ENCODE results near the gene ITPKB.
A peak's percentile ranks its signal among the peaks of the same experiment; 100 is the strongest.

The ITPKB gene

GRCh38 chr1:226733876-226734275, 5.2 kb downstream of the ITPKB start:
- TF ChIP-seq EZH2 (IDR thresholded peaks at IDR 0.05; ENCODE audit: borderline replicate concordance, low read depth, low read length, severe bottlenecking), result no peak
- TF ChIP-seq CTCF (IDR thresholded peaks at IDR 0.05; ENCODE audit: borderline replicate concordance, extremely low read depth, low read length, poor library complexity, severe bottlenecking), result no peak
- no peaks in the 10 kb centered on the region for H3K27me3 ChIP-seq (ENCODE audit: insufficient read depth, low read length, poor library complexity)
- peaks cover 47% of the 10 kb centered on the region for H4K20me1 ChIP-seq (ENCODE audit: insufficient read depth, low read length)
- 0 out of 2 replicates have a peak overlapping the region, but pooled peaks have one; percentile 6 for H3K9ac ChIP-seq (ENCODE audit: low read depth, low read length)
- peaks cover 65% of the 10 kb centered on the region for H3K36me3 ChIP-seq (ENCODE audit: insufficient read depth, low read length)
- 0 out of 4 replicates have a peak overlapping the region, but pooled peaks of 1 of the 2 experiments have one; percentile 5 for H3K4me3 ChIP-seq (ENCODE audit: low read depth in 1 of 2, low read length in 2 of 2)
- no peak for ATAC-seq (ENCODE audit: insufficient read depth, low read depth)
- peaks cover 100% of the 10 kb centered on the region for H3K79me2 ChIP-seq (ENCODE audit: insufficient read depth, low read length)
- H3K4me1 ChIP-seq (ENCODE audit: insufficient read depth, low read length), result peaks cover 64% of the 10 kb centered on the region
- H3K9me3 ChIP-seq (ENCODE audit: insufficient read depth, low read length, severe bottlenecking), result no peaks in the 10 kb centered on the region
- no peak overlapping the region for H3K27ac ChIP-seq (ENCODE audit: low read length)
- no peak overlapping the region for H2AFZ ChIP-seq (ENCODE audit: low read depth, low read length)
- peak overlapping the region; percentile 53 for H3K4me2 ChIP-seq (ENCODE audit: insufficient read depth, low read length)
- no peak for DNase-seq

- no peak for TF ChIP-seq CTCF (IDR thresholded peaks at IDR 0.05; ENCODE audit: borderline replicate concordance, extremely low read depth, low read length, poor library complexity, severe bottlenecking)
- no peak for TF ChIP-seq EZH2 (IDR thresholded peaks at IDR 0.05; ENCODE audit: borderline replicate concordance, low read depth, low read length, severe bottlenecking)
- Histone ChIP-seq H3K4me1 (ENCODE audit: insufficient read depth, low read length) (peaks cover 68% of the 10 kb centered on the region), H3K9me3 (ENCODE audit: insufficient read depth, low read length, severe bottlenecking) (no peaks in the 10 kb centered on the region), H3K27ac (ENCODE audit: low read length) (no peak overlapping the region), H3K79me2 (ENCODE audit: insufficient read depth, low read length) (peaks cover 100% of the 10 kb centered on the region), H3K36me3 (ENCODE audit: insufficient read depth, low read length) (peaks cover 71% of the 10 kb centered on the region), H3K4me2 (ENCODE audit: insufficient read depth, low read length) (peak overlapping the region; percentile 53), H3K27me3 (ENCODE audit: insufficient read depth, low read length, poor library complexity) (no peaks in the 10 kb centered on the region), H2AFZ (ENCODE audit: low read depth, low read length) (no peak overlapping the region), H4K20me1 (ENCODE audit: insufficient read depth, low read length) (peaks cover 53% of the 10 kb centered on the region), H3K4me3 (ENCODE audit: low read depth in 1 of 2, low read length in 2 of 2) (peak overlapping the region in 1 of 2 experiments; percentile 30; a peak in 1 of 4 replicates), H3K9ac (ENCODE audit: low read depth, low read length) (0 out of 2 replicates have a peak overlapping the region, but pooled peaks have one; percentile 6)
- DNase-seq, result no peak
- ATAC-seq (ENCODE audit: insufficient read depth, low read depth), result no peak
Observed at GRCh38 chr1:226733304-226733703, 5.8 kb downstream of the ITPKB start.

- Histone ChIP-seq H3K9me3 (ENCODE audit: insufficient read depth, low read length, severe bottlenecking) (no peaks in the 10 kb centered on the region), H3K27ac (ENCODE audit: low read length) (peak overlapping the region; percentile 45; the same call in 1 of the 2 replicates), H2AFZ (ENCODE audit: low read depth, low read length) (no peak overlapping the region), H3K4me2 (ENCODE audit: insufficient read depth, low read length) (peak overlapping the region; percentile 53), H3K4me1 (ENCODE audit: insufficient read depth, low read length) (peaks cover 68% of the 10 kb centered on the region), H3K9ac (ENCODE audit: low read depth, low read length) (0 out of 2 replicates have a peak overlapping the region, but pooled peaks have one; percentile 0), H4K20me1 (ENCODE audit: insufficient read depth, low read length) (peaks cover 52% of the 10 kb centered on the region), H3K79me2 (ENCODE audit: insufficient read depth, low read length) (peaks cover 100% of the 10 kb centered on the region), H3K36me3 (ENCODE audit: insufficient read depth, low read length) (peaks cover 75% of the 10 kb centered on the region), H3K4me3 (ENCODE audit: low read depth in 1 of 2, low read length in 2 of 2) (peak overlapping the region in 1 of 2 experiments; percentile 30; a peak in 1 of 4 replicates), H3K27me3 (ENCODE audit: insufficient read depth, low read length, poor library complexity) (no peaks in the 10 kb centered on the region)
- no peak for DNase-seq
- no peak for TF ChIP-seq CTCF (IDR thresholded peaks at IDR 0.05; ENCODE audit: borderline replicate concordance, extremely low read depth, low read length, poor library complexity, severe bottlenecking)
- no peak for TF ChIP-seq EZH2 (IDR thresholded peaks at IDR 0.05; ENCODE audit: borderline replicate concordance, low read depth, low read length, severe bottlenecking)
- peak; percentile 17; the same call in 1 of the 3 replicates for ATAC-seq (ENCODE audit: insufficient read depth, low read depth)
Observed at GRCh38 chr1:226732856-226733291, 6.2 kb downstream of the ITPKB start.

Data from DND-41 (cell line).